ENCODE measurements around the gene AKAP1. TPM values are rescaled to one million over a fixed set of nuclear protein-coding genes. Genes with fewer than 3 reads are reported as not detected.

The AKAP1 gene
- total and polyA plus RNA-seq, 2 donors (not counting 1 experiment from before 2014, with no cell fraction given), result 20.1 to 26.6 TPM

- Mint-ChIP-seq H3K4me3 (no peak overlapping the region), H3K9me3 (ENCODE audit: insufficient read depth) (no peaks in the 10 kb centered on the region), H3K27me3 (no peaks in the 10 kb centered on the region), H3K27ac (no peak overlapping the region), H3K4me1 (no peaks in the 10 kb centered on the region)
- no peaks in the 10 kb centered on the region for H3K79me2 ChIP-seq (ENCODE audit: control insufficient read depth, insufficient read depth, low read length)
- CTCF ChIA-PET, result interaction anchor here (1.2 kb wide), 1 partner anchor 659 kb away, joined by 3 read pairs; no protein-coding TSS in a partner anchor
- H3K9me3 ChIP-seq (ENCODE audit: control extremely low read depth in 1 of 3, control insufficient read depth in 2 of 3, insufficient read depth in 1 of 3, low read length in 2 of 3), result no peaks in the 10 kb centered on the region
- no peaks in the 10 kb centered on the region for H4K20me1 ChIP-seq (ENCODE audit: control insufficient read depth, insufficient read depth, low read length, poor library complexity, severe bottlenecking)
- H3K27ac ChIP-seq (ENCODE audit: low read length in 2 of 2), result no peak overlapping the region
- POLR2A ChIA-PET, result no interaction called here
- DNase-seq (no peak), ATAC-seq (ENCODE audit: low read depth) (no peak)
- intact Hi-C loops (cut with micrococcal nuclease), result no loop called here
- no peak for TF ChIP-seq CTCF (IDR thresholded peaks at IDR 0.05)
- no peak for TF ChIP-seq EZH2 (IDR thresholded peaks at IDR 0.05; ENCODE audit: borderline replicate concordance, insufficient read depth, low read depth, low read length, poor library complexity, severe bottlenecking)
- H3K4me1 ChIP-seq (ENCODE audit: control insufficient read depth in 2 of 2, insufficient read depth in 2 of 2, low read length in 2 of 2), result no peaks in the 10 kb centered on the region
- H3K9ac ChIP-seq (ENCODE audit: low read length), result no peak overlapping the region
- peaks cover 0 to 27% of the 10 kb centered on the region in 2 experiments for H3K36me3 ChIP-seq (replicated peaks in 1 of 2; ENCODE audit: control extremely low read depth in 1 of 2, control insufficient read depth in 1 of 2, extremely low read depth in 1 of 2, insufficient read depth in 2 of 2, low read length in 1 of 2)
- H3K4me2 ChIP-seq (replicated peaks; ENCODE audit: low read depth, low read length, poor library complexity, severe bottlenecking), result no peak overlapping the region
- H3K27me3 ChIP-seq (replicated peaks in 1 of 4; ENCODE audit: control extremely low read depth in 1 of 4, control insufficient read depth in 3 of 4, insufficient read depth in 4 of 4, low read length in 3 of 4), result no peaks in the 10 kb centered on the region
- no CpG with 5 or more reads among the region's 4 CpGs for WGBS (ENCODE audit: insufficient coverage)
- H3K4me3 ChIP-seq (ENCODE audit: control extremely low read depth in 1 of 5, extremely low read depth in 1 of 5, insufficient read depth in 1 of 5, low read depth in 2 of 5, low read length in 4 of 5), result no peak overlapping the region
- H2AFZ ChIP-seq (ENCODE audit: insufficient read depth, low read depth, low read length, poor library complexity, severe bottlenecking), result no peak overlapping the region
These were observed 39.0 kb downstream of the AKAP1 start for GRCh38 chr17:57124053-57124452.

- POLR2A ChIA-PET, result no interaction called here
- intact Hi-C loops (cut with micrococcal nuclease), result no loop called here
- H3K9me3 ChIP-seq (ENCODE audit: control extremely low read depth in 1 of 3, control insufficient read depth in 2 of 3, insufficient read depth in 1 of 3, low read length in 2 of 3), result no peaks in the 10 kb centered on the region
- H3K4me3 Mint-ChIP-seq, result no peak overlapping the region
- H3K4me2 ChIP-seq (replicated peaks; ENCODE audit: low read depth, low read length, poor library complexity, severe bottlenecking), result no peak overlapping the region
- no peak overlapping the region for H3K4me3 ChIP-seq (ENCODE audit: control extremely low read depth in 1 of 5, extremely low read depth in 1 of 5, insufficient read depth in 1 of 5, low read depth in 2 of 5, low read length in 4 of 5)
- H3K27me3 Mint-ChIP-seq, result peaks cover 4% of the 10 kb centered on the region
- no peak overlapping the region for H2AFZ ChIP-seq (ENCODE audit: insufficient read depth, low read depth, low read length, poor library complexity, severe bottlenecking)
- TF ChIP-seq CTCF (IDR thresholded peaks at IDR 0.05), result no peak
- TF ChIP-seq EZH2 (IDR thresholded peaks at IDR 0.05; ENCODE audit: borderline replicate concordance, insufficient read depth, low read depth, low read length, poor library complexity, severe bottlenecking), result no peak
- H3K79me2 ChIP-seq (ENCODE audit: control insufficient read depth, insufficient read depth, low read length), result no peaks in the 10 kb centered on the region
- H3K27me3 ChIP-seq (replicated peaks in 1 of 4; ENCODE audit: control extremely low read depth in 1 of 4, control insufficient read depth in 3 of 4, insufficient read depth in 4 of 4, low read length in 3 of 4), result no peaks in the 10 kb centered on the region
- no peaks in the 10 kb centered on the region for H3K4me1 ChIP-seq (ENCODE audit: control insufficient read depth in 2 of 2, insufficient read depth in 2 of 2, low read length in 2 of 2)
- no peaks in the 10 kb centered on the region for H3K4me1 Mint-ChIP-seq
- peaks cover 0 to 19% of the 10 kb centered on the region in 2 experiments for H3K36me3 ChIP-seq (replicated peaks in 1 of 2; ENCODE audit: control extremely low read depth in 1 of 2, control insufficient read depth in 1 of 2, extremely low read depth in 1 of 2, insufficient read depth in 2 of 2, low read length in 1 of 2)
- DNase-seq, result no peak
- H3K9me3 Mint-ChIP-seq (ENCODE audit: insufficient read depth), result no peaks in the 10 kb centered on the region
- CTCF ChIA-PET, result interaction anchor here (1.0 kb wide), 1 partner anchor 622 kb away, joined by 3 read pairs; no protein-coding TSS in a partner anchor
- 67% methylated on average over 1 of the region's 2 CpGs for WGBS (ENCODE audit: insufficient coverage)
- no peak for ATAC-seq (ENCODE audit: low read depth)
- H4K20me1 ChIP-seq (ENCODE audit: control insufficient read depth, insufficient read depth, low read length, poor library complexity, severe bottlenecking), result no peaks in the 10 kb centered on the region
- H3K27ac ChIP-seq (ENCODE audit: low read length in 2 of 2), result no peak overlapping the region
- H3K27ac Mint-ChIP-seq, result no peak overlapping the region
- H3K9ac ChIP-seq (ENCODE audit: low read length), result no peak overlapping the region
These were observed 40.4 kb downstream of the AKAP1 start for GRCh38 chr17:57125406-57125805.

Data from B cell (primary cell).